SK-N-SH (cell line): ENCODE results near the gene ZNF714. TPM values are rescaled to one million over a fixed set of nuclear protein-coding genes. Genes with fewer than 3 reads are reported as not detected.

Experiments
- CTCF ChIA-PET: fragments of 300-600, 350-600 bp; formaldehyde crosslinking; extraction: SDS; loops from one replicate; lab custom pipeline; 2021; lab: Yijun Ruan, JAX
- POLR2A ChIA-PET: fragments of 350-600 bp; sonication (Branson Sonifier 250); formaldehyde crosslinking; extraction: SDS; loops from one replicate; lab custom pipeline; 2020; ENCODE audit warnings: antibody characterized with exemption, inconsistent platforms; lab: Yijun Ruan, JAX
- DNase-seq: peaks from one replicate; pipeline ENCODE4 v3.0.0; 2012
- H2AFZ ChIP-seq: fragments of 200-600 bp; sonication (generic); 2 replicates; pipeline ENCODE4 v1.8.1; 2016; ENCODE audit warnings: antibody characterized with exemption, mild to moderate bottlenecking, low read depth
- H3F3A ChIP-seq: fragments of 200-600 bp; sonication (generic); replicated peaks from 2 replicates; pipeline ENCODE3; 2016; ENCODE audit warnings: antibody characterized with exemption, mild to moderate bottlenecking; ENCODE audit not compliant: insufficient read depth
- H3K27ac ChIP-seq, 2 experiments: fragments of 200-500 bp in 1 of 2; fragments of 200-600 bp in 1 of 2; sonication (Bioruptor generic) in 1 of 2; sonication (generic), shearing (Covaris generic) in 1 of 2; 2 replicates each; pipeline versions ENCODE4 v1.5.1 to v1.6.1; 2014 to 2016; ENCODE audit warnings: low read depth in 2 of 2, inconsistent platforms in 1 of 2, low read length in 1 of 2, mild to moderate bottlenecking in 1 of 2, mixed read lengths in 1 of 2
- H3K27me3 ChIP-seq: fragments of 200-600 bp; sonication (generic), shearing (Covaris generic); 2 replicates; pipeline ENCODE4 v1.6.1; 2016; ENCODE audit warnings: mixed run types; ENCODE audit not compliant: insufficient read depth
- H3K36me3 ChIP-seq, 2 experiments: fragments of 200-500 bp in 1 of 2; fragments of 200-600 bp in 1 of 2; sonication (Bioruptor generic) in 1 of 2; sonication (generic) in 1 of 2; replicated peaks in 1 of 2; 2 replicates each; pipeline versions ENCODE3 to v1.5.1; 2014 to 2016; ENCODE audit warnings: low read length in 1 of 2, mild to moderate bottlenecking in 1 of 2; ENCODE audit not compliant: insufficient read depth in 2 of 2, control insufficient read depth in 1 of 2
- H3K4me1 ChIP-seq, 2 experiments: fragments of 200-500 bp in 1 of 2; fragments of 200-600 bp in 1 of 2; sonication (Bioruptor generic) in 1 of 2; sonication (generic), shearing (Covaris generic) in 1 of 2; 2 replicates each; pipeline versions ENCODE4 v1.5.1 to v1.6.1; 2014 to 2016; ENCODE audit warnings: low read depth in 1 of 2, low read length in 1 of 2, mixed run types in 1 of 2; ENCODE audit not compliant: insufficient read depth in 2 of 2, control insufficient read depth in 1 of 2
- H3K4me2 ChIP-seq: fragments of 200-600 bp; sonication (generic), shearing (Covaris generic); 2 replicates; pipeline ENCODE4 v1.6.1; 2017; ENCODE audit warnings: mixed run types
- H3K4me3 ChIP-seq, 2 experiments: fragments of 200-500 bp in 1 of 2; fragments of 200-600 bp in 1 of 2; sonication (Bioruptor generic) in 1 of 2; sonication (generic), shearing (Covaris generic) in 1 of 2; 2 replicates each; pipeline versions ENCODE4 v1.5.1 to v1.8.1; 2014 to 2016; ENCODE audit warnings: low read depth in 2 of 2, inconsistent platforms in 1 of 2, low read length in 1 of 2, mild to moderate bottlenecking in 1 of 2, mixed read lengths in 1 of 2, moderate library complexity in 1 of 2
- H3K79me2 ChIP-seq: fragments of 200-600 bp; sonication (generic); 2 replicates; pipeline ENCODE4 v1.8.1; 2017; ENCODE audit warnings: mild to moderate bottlenecking; ENCODE audit not compliant: insufficient read depth
- H3K9ac ChIP-seq: fragments of 200-600 bp; sonication (generic); 2 replicates; pipeline ENCODE4 v1.6.1; 2017; ENCODE audit warnings: mixed run types
- H3K9me2 ChIP-seq: fragments of 200-600 bp; sonication (generic); 2 replicates; pipeline ENCODE4 v1.6.1; 2017; ENCODE audit warnings: mixed run types
- H3K9me3 ChIP-seq: fragments of 200-600 bp; sonication (generic); 2 replicates; pipeline ENCODE4 v1.6.1; 2017; ENCODE audit warnings: mixed run types, mild to moderate bottlenecking, moderate library complexity
- H4K20me1 ChIP-seq: fragments of 200-600 bp; sonication (generic); 2 replicates; pipeline ENCODE4 v1.6.1; 2017; ENCODE audit warnings: mild to moderate bottlenecking, mixed run types; ENCODE audit not compliant: insufficient read depth
- CHD2 ChIP-seq: fragments of 150-350 bp; IDR thresholded peaks from 2 replicates; pipeline ENCODE4 v1.6.1; 2018; ENCODE audit warnings: low read length; ENCODE audit not compliant: partially characterized antibody
- FOSL2 ChIP-seq: IDR thresholded peaks from 2 replicates; pipeline ENCODE4 v1.4.0; 2012; ENCODE audit warnings: low read depth, mild to moderate bottlenecking, moderate library complexity, borderline replicate concordance
- FOXJ3 ChIP-seq: sonication (generic); formaldehyde crosslinking; IDR thresholded peaks from 2 replicates; pipeline ENCODE4 v1.5.1; 2020; ENCODE audit warnings: mild to moderate bottlenecking, missing genetic modification reagents
- FOXM1 ChIP-seq: IDR thresholded peaks from 2 replicates; pipeline ENCODE4 v1.4.0; 2012; ENCODE audit warnings: low read depth, mild to moderate bottlenecking
- GABPA ChIP-seq: IDR thresholded peaks from 2 replicates; pipeline ENCODE4 v1.4.0; 2012; ENCODE audit warnings: low read depth, mild to moderate bottlenecking
- GATA2 ChIP-seq: sonication (generic); formaldehyde crosslinking; IDR thresholded peaks from 2 replicates; pipeline ENCODE4 v1.5.0; 2020; ENCODE audit warnings: mild to moderate bottlenecking, missing genetic modification reagents
- MEF2A ChIP-seq: IDR thresholded peaks from 2 replicates; pipeline ENCODE4 v1.4.0; 2012; ENCODE audit warnings: low read depth, borderline replicate concordance
- MXI1 ChIP-seq: IDR thresholded peaks from 2 replicates; pipeline ENCODE4 v1.6.1; 2012; ENCODE audit warnings: mild to moderate bottlenecking, low read depth, low read length, improper control_type of control experiment
- NFIC ChIP-seq: IDR thresholded peaks from 2 replicates; pipeline ENCODE4 v1.4.0; 2012; ENCODE audit warnings: borderline replicate concordance
- NRF1 ChIP-seq: IDR thresholded peaks from 2 replicates; pipeline ENCODE4 v1.6.1; 2012; ENCODE audit warnings: low read depth, mild to moderate bottlenecking, low read length
- POLR2AphosphoS5 ChIP-seq: IDR thresholded peaks from 2 replicates; pipeline ENCODE4 v1.6.1; 2012; ENCODE audit warnings: low read depth, low read length
- RAD21 ChIP-seq: IDR thresholded peaks from 2 replicates; pipeline ENCODE4 v1.6.1; 2012; ENCODE audit warnings: mild to moderate bottlenecking, low read length
- RCOR1 ChIP-seq: fragments of 150-350 bp; IDR thresholded peaks from 2 replicates; pipeline ENCODE4 v1.6.1; 2017; ENCODE audit warnings: antibody characterized with exemption, low read length
- RFX5 ChIP-seq: IDR thresholded peaks from 2 replicates; pipeline ENCODE4 v1.6.1; 2012; ENCODE audit warnings: mild to moderate bottlenecking, improper control_type of control experiment, low read length
- RXRA ChIP-seq: IDR thresholded peaks from 2 replicates; pipeline ENCODE4 v1.4.0; 2012; ENCODE audit warnings: low read depth, mild to moderate bottlenecking, borderline replicate concordance
- SIN3A ChIP-seq: IDR thresholded peaks from 2 replicates; pipeline ENCODE4 v1.6.1; 2012; ENCODE audit warnings: low read depth, mild to moderate bottlenecking, low read length, moderate library complexity, borderline replicate concordance
- SMC3 ChIP-seq: IDR thresholded peaks from 2 replicates; pipeline ENCODE4 v1.6.1; 2012; ENCODE audit warnings: low read depth, low read length, improper control_type of control experiment
- TEAD4 ChIP-seq: IDR thresholded peaks from 2 replicates; pipeline ENCODE4 v1.4.0; 2012; ENCODE audit warnings: mild to moderate bottlenecking, borderline replicate concordance; ENCODE audit not compliant: insufficient read depth
- YY1 ChIP-seq: IDR thresholded peaks from 2 replicates; pipeline ENCODE4 v1.4.0; 2012; ENCODE audit warnings: low read depth, mild to moderate bottlenecking
- WGBS: methylation state at CpG from one replicate; pipeline ENCODE4 v1.1.6; 2017; ENCODE audit warnings: low lambda C conversion rate; 5-methylcytosine and 5-hydroxymethylcytosine counted together
- polyA plus RNA-seq, 3 experiments: library from polyadenylated mRNA; depleted of rRNA; stranded (reverse); fragments of >200 nt; gene quantifications; 2 replicates each; pipeline ENCODE4 v1.2.3, GENCODE V29; 2012
- TF ChIP-seq, protein P1 (sequence below): IDR thresholded peaks from 2 replicates; pipeline ENCODE4 v1.4.0; 2012; ENCODE audit warnings: low read depth, borderline replicate concordance
- TF ChIP-seq, protein P2 (sequence below): fragments of 150-350 bp; IDR thresholded peaks from 2 replicates; pipeline ENCODE4 v1.6.1; 2017; ENCODE audit warnings: antibody characterized with exemption, low read length, low read depth, borderline replicate concordance
- TF ChIP-seq, protein P3 (sequence below): IDR thresholded peaks from 2 replicates; pipeline ENCODE4 v1.6.1; 2012; ENCODE audit warnings: mild to moderate bottlenecking, low read depth, low read length, moderate library complexity
- TF ChIP-seq, protein P4 (sequence below): IDR thresholded peaks from 2 replicates; pipeline ENCODE4; 2012
- TF ChIP-seq, protein P5 (sequence below): IDR thresholded peaks from 2 replicates; pipeline ENCODE4 v1.4.0; 2012; ENCODE audit warnings: low read depth

Gene ZNF714
- polyA plus RNA-seq, 1 of the 3 experiments (the other 2 are of a cell fraction): 5.4 TPM

DNA sequence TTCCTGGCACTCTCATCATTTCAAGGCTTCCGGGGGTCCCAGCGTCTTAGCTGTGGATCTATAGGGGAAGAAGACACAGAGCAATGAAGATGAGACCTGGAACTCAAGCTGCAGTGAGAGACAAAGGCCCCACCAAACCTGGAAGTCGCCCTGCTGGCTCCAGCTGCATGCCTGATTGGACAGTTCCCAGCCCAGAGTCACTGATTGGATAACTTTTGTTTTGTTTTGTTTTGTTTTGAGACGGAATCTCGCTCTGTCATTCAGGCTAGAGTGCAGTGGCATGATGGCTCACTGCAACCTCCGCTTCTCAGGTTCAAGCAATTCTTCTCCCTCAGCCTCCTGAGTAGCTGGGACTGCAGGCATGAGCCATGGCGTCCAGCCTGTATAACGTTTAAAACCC lies 53.4 kb downstream of the ZNF714 start:
- WGBS: 64% methylated on average over 8 of the region's 8 CpGs
- CTCF ChIA-PET: no interaction called here

DNA sequence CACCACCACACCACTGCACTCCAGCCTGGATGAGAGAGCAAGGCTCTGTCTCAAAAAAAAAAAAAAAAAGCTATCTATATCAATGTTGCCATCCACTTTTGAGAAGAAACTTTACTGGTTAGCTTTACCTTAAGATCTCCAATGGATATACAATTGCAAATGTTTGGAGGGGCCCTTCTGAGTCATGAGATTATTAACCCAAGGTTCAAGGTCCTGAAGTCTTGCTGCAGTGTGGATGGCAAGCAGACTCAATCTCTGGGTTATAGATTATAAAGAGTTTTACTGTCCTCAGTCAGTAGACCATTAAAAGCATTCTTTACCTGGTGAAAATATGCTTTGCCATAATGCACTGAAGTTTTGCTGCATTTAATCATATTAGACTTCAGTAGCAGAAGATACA lies 56.1 kb downstream of the ZNF714 start:
- no peak overlapping the region for H2AFZ ChIP-seq
- no peaks in the 10 kb centered on the region for H3K9me2 ChIP-seq
- no peaks in the 10 kb centered on the region for H3K9me3 ChIP-seq
- ChIA-PET POLR2A (no interaction called here), CTCF (interaction anchor here (0.7 to 1.3 kb wide), 2 partner anchors 10 to 135 kb away, joined by 3 read pairs; no protein-coding TSS in a partner anchor)
- no peak overlapping the region for H3K27ac ChIP-seq
- no peaks in the 10 kb centered on the region for H3F3A ChIP-seq
- H3K4me3 ChIP-seq: no peak overlapping the region
- no peak overlapping the region for H3K4me2 ChIP-seq
- peaks cover 12% of the 10 kb centered on the region for H3K79me2 ChIP-seq
- no peaks in the 10 kb centered on the region for H4K20me1 ChIP-seq
- H3K9ac ChIP-seq: no peak overlapping the region
- no peaks in the 10 kb centered on the region for H3K27me3 ChIP-seq
- DNase-seq: no peak
- no peaks in the 10 kb centered on the region for H3K36me3 ChIP-seq
- H3K4me1 ChIP-seq: peaks cover 0 to 3% of the 10 kb centered on the region in 2 experiments; a peak in 2 of 4 replicates
- TF ChIP-seq, protein P1, sequence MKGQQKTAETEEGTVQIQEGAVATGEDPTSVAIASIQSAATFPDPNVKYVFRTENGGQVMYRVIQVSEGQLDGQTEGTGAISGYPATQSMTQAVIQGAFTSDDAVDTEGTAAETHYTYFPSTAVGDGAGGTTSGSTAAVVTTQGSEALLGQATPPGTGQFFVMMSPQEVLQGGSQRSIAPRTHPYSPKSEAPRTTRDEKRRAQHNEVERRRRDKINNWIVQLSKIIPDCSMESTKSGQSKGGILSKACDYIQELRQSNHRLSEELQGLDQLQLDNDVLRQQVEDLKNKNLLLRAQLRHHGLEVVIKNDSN: no peak
- no peak for TF ChIP-seq MXI1
- TF ChIP-seq GABPA: no peak
- no peak for TF ChIP-seq FOXM1
- no peak for TF ChIP-seq SIN3A
- TF ChIP-seq GATA2 (CRISPR knock-in tag): no peak
- TF ChIP-seq RCOR1: no peak
- TF ChIP-seq POLR2AphosphoS5: no peak
- TF ChIP-seq, protein P2, sequence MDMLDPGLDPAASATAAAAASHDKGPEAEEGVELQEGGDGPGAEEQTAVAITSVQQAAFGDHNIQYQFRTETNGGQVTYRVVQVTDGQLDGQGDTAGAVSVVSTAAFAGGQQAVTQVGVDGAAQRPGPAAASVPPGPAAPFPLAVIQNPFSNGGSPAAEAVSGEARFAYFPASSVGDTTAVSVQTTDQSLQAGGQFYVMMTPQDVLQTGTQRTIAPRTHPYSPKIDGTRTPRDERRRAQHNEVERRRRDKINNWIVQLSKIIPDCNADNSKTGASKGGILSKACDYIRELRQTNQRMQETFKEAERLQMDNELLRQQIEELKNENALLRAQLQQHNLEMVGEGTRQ: no peak
- TF ChIP-seq, protein P3, sequence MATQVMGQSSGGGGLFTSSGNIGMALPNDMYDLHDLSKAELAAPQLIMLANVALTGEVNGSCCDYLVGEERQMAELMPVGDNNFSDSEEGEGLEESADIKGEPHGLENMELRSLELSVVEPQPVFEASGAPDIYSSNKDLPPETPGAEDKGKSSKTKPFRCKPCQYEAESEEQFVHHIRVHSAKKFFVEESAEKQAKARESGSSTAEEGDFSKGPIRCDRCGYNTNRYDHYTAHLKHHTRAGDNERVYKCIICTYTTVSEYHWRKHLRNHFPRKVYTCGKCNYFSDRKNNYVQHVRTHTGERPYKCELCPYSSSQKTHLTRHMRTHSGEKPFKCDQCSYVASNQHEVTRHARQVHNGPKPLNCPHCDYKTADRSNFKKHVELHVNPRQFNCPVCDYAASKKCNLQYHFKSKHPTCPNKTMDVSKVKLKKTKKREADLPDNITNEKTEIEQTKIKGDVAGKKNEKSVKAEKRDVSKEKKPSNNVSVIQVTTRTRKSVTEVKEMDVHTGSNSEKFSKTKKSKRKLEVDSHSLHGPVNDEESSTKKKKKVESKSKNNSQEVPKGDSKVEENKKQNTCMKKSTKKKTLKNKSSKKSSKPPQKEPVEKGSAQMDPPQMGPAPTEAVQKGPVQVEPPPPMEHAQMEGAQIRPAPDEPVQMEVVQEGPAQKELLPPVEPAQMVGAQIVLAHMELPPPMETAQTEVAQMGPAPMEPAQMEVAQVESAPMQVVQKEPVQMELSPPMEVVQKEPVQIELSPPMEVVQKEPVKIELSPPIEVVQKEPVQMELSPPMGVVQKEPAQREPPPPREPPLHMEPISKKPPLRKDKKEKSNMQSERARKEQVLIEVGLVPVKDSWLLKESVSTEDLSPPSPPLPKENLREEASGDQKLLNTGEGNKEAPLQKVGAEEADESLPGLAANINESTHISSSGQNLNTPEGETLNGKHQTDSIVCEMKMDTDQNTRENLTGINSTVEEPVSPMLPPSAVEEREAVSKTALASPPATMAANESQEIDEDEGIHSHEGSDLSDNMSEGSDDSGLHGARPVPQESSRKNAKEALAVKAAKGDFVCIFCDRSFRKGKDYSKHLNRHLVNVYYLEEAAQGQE: no peak
- no peak for TF ChIP-seq NRF1
- no peak for TF ChIP-seq MEF2A
- no peak for TF ChIP-seq RFX5
- TF ChIP-seq TEAD4: no peak

More for the DNA sequence above, 53.4 kb downstream of the ZNF714 start:
- no peak overlapping the region for H3K4me3 ChIP-seq
- H3K27ac ChIP-seq: no peak overlapping the region
- POLR2A ChIA-PET: no interaction called here
- no peak for TF ChIP-seq FOXJ3 (CRISPR knock-in tag)
- TF ChIP-seq, protein P4, sequence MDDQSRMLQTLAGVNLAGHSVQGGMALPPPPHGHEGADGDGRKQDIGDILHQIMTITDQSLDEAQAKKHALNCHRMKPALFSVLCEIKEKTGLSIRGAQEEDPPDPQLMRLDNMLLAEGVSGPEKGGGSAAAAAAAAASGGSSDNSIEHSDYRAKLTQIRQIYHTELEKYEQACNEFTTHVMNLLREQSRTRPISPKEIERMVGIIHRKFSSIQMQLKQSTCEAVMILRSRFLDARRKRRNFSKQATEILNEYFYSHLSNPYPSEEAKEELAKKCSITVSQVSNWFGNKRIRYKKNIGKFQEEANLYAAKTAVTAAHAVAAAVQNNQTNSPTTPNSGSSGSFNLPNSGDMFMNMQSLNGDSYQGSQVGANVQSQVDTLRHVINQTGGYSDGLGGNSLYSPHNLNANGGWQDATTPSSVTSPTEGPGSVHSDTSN: no peak
- no peak for TF ChIP-seq CHD2
- TF ChIP-seq RXRA: no peak
- TF ChIP-seq FOSL2: no peak
- no peak for TF ChIP-seq RAD21
- no peak for TF ChIP-seq YY1
- no peak for TF ChIP-seq POLR2AphosphoS5
- no peak for TF ChIP-seq SMC3
- TF ChIP-seq MEF2A: no peak
- TF ChIP-seq, protein P5, sequence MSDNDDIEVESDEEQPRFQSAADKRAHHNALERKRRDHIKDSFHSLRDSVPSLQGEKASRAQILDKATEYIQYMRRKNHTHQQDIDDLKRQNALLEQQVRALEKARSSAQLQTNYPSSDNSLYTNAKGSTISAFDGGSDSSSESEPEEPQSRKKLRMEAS: no peak
- TF ChIP-seq NFIC: no peak
- H3K79me2 ChIP-seq: no peaks in the 10 kb centered on the region
- H3K27me3 ChIP-seq: no peaks in the 10 kb centered on the region
- H3K36me3 ChIP-seq: no peaks in the 10 kb centered on the region
- no peaks in the 10 kb centered on the region for H3K9me2 ChIP-seq
- H3K4me1 ChIP-seq: no peaks in the 10 kb centered on the region
- no peak overlapping the region for H2AFZ ChIP-seq
- DNase-seq: no peak
- H3K9ac ChIP-seq: no peak overlapping the region
- H3K4me2 ChIP-seq: no peak overlapping the region
- H3F3A ChIP-seq: no peaks in the 10 kb centered on the region
- no peaks in the 10 kb centered on the region for H3K9me3 ChIP-seq
- no peaks in the 10 kb centered on the region for H4K20me1 ChIP-seq
